Measurements from ENCODE around the gene LARP4B.

LARP4B gene

DNA sequence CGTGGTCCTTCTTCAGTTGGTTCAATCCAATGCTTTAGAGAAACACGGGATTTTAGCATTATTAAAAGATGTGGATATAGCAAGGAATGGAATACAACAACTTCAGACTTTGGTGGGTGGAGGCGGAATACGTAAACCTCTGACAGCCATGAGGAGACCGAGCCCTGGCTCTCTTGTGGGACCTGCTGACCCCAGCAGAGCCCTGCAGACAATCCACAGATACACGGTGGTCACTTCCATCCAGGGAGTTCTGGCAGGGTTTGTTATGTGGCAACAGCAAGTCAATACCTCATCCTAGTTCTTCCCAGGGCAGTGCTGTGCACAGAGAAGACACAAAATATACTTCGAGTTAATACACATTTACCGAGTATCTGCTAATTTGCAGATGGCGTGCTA lies 123.5 kb downstream of the LARP4B start:
- H3K4me3 ChIP-seq (ENCODE audit: low read length in 2 of 2) = no peak overlapping the region

DNA sequence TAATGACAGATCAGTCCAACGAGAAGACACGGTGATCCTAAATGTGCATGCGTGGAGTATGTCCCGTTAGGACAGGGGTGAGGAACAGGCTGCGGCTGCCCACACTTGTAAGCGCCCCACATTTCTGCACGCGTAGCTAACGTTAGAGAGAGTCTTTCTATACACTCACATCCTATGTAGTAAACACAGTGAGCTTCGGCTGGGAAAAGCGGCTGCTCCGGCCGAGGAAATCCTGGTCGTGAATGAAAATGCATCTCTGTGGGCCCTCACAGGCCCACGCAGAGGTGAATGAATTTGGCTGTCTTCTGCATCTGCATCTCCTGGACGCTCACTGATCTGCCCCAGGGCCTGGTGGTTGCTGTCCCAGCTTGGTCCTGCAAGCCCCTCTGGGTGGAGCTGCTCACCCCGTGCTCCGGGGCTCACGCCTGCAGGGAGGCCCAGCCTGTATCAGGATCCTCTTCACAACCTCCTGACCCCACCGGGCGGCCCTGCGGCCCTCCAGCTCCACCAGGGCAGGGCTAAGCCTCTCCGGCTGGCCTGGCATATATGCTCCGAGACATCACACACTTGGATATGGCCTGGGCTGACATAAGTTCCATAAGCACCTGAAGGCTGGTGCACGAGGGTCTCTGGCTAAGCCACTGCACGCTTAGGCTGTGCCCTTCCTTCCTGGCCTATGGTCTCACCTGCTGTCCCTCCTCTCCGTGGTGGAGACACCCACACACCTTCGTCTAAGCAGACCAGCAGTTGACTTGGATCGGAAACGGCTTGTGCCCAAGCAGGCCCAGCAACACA lies 124.1 kb downstream of the LARP4B start:
- Histone ChIP-seq H3K27ac (ENCODE audit: low read length) (no peak overlapping the region), H3K27me3 (ENCODE audit: control insufficient read depth in 1 of 2, insufficient read depth in 2 of 2, low read length in 2 of 2) (no peaks in the 10 kb centered on the region), H3K9me3 (ENCODE audit: control insufficient read depth in 2 of 2, low read length in 2 of 2) (no peaks in the 10 kb centered on the region), H3K4me3 (ENCODE audit: low read length in 2 of 2) (no peak overlapping the region), H3K4me1 (ENCODE audit: control insufficient read depth, insufficient read depth, low read length) (no peaks in the 10 kb centered on the region), H3K9ac (ENCODE audit: low read length in 2 of 2) (no peak overlapping the region), H3K36me3 (ENCODE audit: control insufficient read depth in 2 of 2, insufficient read depth in 2 of 2, low read length in 2 of 2) (peaks cover 25 to 34% of the 10 kb centered on the region in 2 donors)

More for the DNA sequence above, 123.5 kb downstream of the LARP4B start:
- H3K9me3 ChIP-seq (ENCODE audit: control insufficient read depth in 2 of 2, low read length in 2 of 2) = no peaks in the 10 kb centered on the region
- peaks cover 30 to 38% of the 10 kb centered on the region in 2 donors for H3K36me3 ChIP-seq (ENCODE audit: control insufficient read depth in 2 of 2, insufficient read depth in 2 of 2, low read length in 2 of 2)
- no peak overlapping the region for H3K9ac ChIP-seq (ENCODE audit: low read length in 2 of 2)
- H3K4me1 ChIP-seq (ENCODE audit: control insufficient read depth, insufficient read depth, low read length) = no peaks in the 10 kb centered on the region
- no peaks in the 10 kb centered on the region for H3K27me3 ChIP-seq (ENCODE audit: control insufficient read depth in 1 of 2, insufficient read depth in 2 of 2, low read length in 2 of 2)
- H3K27ac ChIP-seq (ENCODE audit: low read length) = no peak overlapping the region

DNA sequence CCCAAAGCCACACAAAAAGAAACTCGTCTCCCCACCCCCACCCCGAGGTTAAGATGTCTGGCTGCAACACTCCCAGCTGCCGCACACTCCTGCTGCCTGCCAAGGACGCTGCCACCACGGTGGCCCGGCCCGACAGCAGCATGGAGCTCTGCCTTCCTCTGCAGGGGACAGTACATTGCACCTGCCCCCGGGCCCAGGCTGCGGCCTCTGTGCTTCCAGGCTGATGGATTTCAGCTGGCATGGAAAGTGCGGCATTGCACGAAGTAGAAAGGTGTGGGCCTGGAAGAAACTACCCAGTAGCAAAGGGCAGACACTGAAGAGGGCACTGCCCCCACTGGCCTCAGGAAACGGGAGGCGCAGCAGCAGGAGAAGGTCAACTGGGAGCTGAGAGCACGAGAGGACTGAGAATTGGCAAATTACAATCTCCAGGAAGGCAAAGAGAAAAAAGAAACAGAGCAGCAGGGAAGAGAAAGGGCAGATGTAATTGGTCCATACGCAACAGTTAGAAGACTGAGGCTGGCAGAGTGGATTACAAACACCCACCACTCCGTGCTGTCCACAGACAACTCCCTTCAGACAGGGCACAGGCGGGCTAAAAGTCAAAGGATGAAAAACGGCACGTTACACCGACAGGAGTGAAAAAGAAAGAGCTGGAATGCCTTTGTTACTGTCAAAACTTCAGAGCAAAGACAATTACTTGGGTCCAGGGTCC lies 124.9 kb downstream of the LARP4B start:
- Histone ChIP-seq H3K9me3 (ENCODE audit: control insufficient read depth in 2 of 2, low read length in 2 of 2) (no peaks in the 10 kb centered on the region), H3K27ac (ENCODE audit: low read length) (no peak overlapping the region), H3K4me1 (ENCODE audit: control insufficient read depth, insufficient read depth, low read length) (no peaks in the 10 kb centered on the region), H3K9ac (ENCODE audit: low read length in 2 of 2) (no peak overlapping the region), H3K36me3 (ENCODE audit: control insufficient read depth in 2 of 2, insufficient read depth in 2 of 2, low read length in 2 of 2) (peaks cover 23 to 29% of the 10 kb centered on the region in 2 donors), H3K27me3 (ENCODE audit: control insufficient read depth in 1 of 2, insufficient read depth in 2 of 2, low read length in 2 of 2) (no peaks in the 10 kb centered on the region), H3K4me3 (ENCODE audit: low read length in 2 of 2) (no peak overlapping the region)

DNA sequence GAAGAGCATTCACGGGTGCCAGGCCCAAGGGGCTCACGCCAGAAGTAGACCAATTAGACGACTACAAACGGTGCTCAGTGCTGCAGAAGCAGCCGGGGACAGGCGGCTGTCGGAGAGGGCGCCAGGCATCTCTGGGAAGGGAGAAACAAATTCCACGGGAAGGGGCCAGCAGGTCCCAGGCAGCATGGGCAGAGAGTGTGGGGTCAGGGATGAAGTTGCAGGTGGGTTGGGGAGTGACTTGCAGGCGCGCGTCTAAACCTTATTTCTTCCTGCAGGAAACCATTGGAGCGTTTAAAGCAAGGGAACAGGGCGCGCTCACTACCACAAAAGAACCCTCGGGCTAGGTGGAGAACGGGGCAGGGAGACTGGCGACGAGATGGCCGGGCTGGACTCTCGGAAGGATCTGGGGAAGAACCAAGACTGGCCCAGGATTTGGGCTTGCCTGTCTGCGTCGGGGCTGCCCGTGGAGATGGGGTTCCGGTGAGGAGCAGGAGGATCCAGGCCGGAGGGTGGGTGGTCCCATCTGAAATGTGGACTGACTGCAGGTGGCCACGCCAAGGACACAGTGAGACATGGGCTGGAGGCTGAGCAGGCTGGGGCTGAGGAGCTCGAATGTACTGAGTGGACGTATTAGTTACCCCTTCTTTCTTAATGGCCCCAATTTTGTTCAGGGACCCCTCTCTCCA lies 125.7 kb downstream of the LARP4B start:
- Histone ChIP-seq H3K27ac (ENCODE audit: low read length) (no peak overlapping the region), H3K36me3 (ENCODE audit: control insufficient read depth in 2 of 2, insufficient read depth in 2 of 2, low read length in 2 of 2) (peaks cover 23 to 26% of the 10 kb centered on the region in 2 donors), H3K9ac (ENCODE audit: low read length in 2 of 2) (no peak overlapping the region), H3K4me1 (ENCODE audit: control insufficient read depth, insufficient read depth, low read length) (no peaks in the 10 kb centered on the region), H3K4me3 (ENCODE audit: low read length in 2 of 2) (no peak overlapping the region), H3K27me3 (ENCODE audit: control insufficient read depth in 1 of 2, insufficient read depth in 2 of 2, low read length in 2 of 2) (no peaks in the 10 kb centered on the region), H3K9me3 (ENCODE audit: control insufficient read depth in 2 of 2, low read length in 2 of 2) (no peaks in the 10 kb centered on the region)

DNA sequence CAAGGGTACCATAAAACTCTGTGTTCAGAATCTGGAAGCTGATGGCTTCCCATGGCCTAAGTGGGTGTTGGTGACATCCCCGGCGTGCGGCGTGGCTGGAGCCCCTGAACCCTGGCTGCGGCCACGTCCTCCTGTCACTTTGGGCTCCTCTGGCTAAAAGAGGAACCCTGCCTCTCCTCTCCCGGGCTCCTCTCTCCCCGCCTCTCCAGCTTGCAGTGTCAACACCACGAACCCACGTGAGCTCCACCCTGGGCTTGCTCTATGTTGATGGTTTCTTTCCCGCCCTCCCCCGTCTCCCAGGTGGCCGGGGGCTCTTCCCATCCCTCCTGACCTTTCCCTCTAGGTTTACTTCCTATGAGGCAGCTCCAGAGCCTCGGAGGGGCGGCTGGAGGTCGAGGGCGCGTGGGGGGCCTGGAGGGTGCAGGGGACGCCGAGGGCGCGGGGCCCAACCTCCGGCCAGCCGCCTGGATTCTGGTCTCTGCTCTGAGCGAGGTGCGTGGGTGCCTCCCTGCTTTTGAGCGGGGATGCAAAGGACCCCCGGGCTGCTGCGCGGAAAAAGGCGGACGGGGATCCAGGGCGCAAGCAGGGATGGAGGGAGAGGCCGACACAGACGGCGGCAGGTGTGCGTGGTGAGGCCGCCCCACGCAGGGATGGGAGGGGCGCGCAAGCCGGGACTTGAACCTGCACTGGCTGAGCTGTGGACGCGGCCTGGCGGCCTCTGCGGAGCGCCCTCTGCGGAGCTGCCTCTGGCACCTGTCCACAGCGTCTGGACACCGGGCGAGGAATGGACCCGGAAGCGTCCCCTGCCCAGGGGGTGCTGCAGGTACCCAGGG lies 126.5 kb downstream of the LARP4B start:
- no peaks in the 10 kb centered on the region for H3K9me3 ChIP-seq (ENCODE audit: control insufficient read depth in 2 of 2, low read length in 2 of 2)
- no peaks in the 10 kb centered on the region for H3K27me3 ChIP-seq (ENCODE audit: control insufficient read depth in 1 of 2, insufficient read depth in 2 of 2, low read length in 2 of 2)
- no peaks in the 10 kb centered on the region for H3K4me1 ChIP-seq (ENCODE audit: control insufficient read depth, insufficient read depth, low read length)
- peaks cover 22 to 24% of the 10 kb centered on the region in 2 donors for H3K36me3 ChIP-seq (ENCODE audit: control insufficient read depth in 2 of 2, insufficient read depth in 2 of 2, low read length in 2 of 2)
- no peak overlapping the region for H3K27ac ChIP-seq (ENCODE audit: low read length)
- no peak overlapping the region for H3K4me3 ChIP-seq (ENCODE audit: low read length in 2 of 2)
- H3K9ac ChIP-seq (ENCODE audit: low read length in 2 of 2) = no peak overlapping the region

DNA sequence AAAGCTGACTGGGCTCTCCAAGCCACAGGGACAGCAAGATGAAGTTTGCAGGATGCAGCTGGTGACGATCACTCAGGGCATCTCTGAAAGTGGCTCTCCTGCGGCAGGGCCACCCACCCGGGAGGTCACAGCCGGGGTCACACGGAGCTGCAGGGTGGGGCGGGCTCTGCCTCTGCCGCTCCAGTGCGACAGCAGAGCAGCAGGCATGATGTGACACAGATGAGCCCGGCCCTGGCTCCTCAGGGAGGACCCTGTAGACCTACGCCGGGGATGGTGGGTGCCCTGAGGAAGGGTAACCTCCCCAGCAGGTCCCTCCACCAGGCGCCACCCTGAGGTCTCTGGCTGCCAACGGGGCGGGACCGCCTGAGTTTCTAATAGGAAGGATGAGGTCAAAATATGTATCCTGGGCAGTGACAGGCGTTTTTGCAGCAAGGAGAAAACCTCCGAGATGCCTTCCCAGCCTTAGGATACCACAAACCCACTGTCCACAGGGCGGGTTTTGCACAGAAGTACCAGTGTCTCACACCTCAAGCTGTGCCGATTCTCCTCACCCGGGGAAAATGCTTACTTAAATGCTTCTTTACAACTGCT lies 127.2 kb downstream of the LARP4B start:
- Histone ChIP-seq H3K9me3 (ENCODE audit: control insufficient read depth in 2 of 2, low read length in 2 of 2) (no peaks in the 10 kb centered on the region), H3K36me3 (ENCODE audit: control insufficient read depth in 2 of 2, insufficient read depth in 2 of 2, low read length in 2 of 2) (peaks cover 17 to 21% of the 10 kb centered on the region in 2 donors), H3K27me3 (ENCODE audit: control insufficient read depth in 1 of 2, insufficient read depth in 2 of 2, low read length in 2 of 2) (no peaks in the 10 kb centered on the region), H3K27ac (ENCODE audit: low read length) (no peak overlapping the region), H3K4me3 (ENCODE audit: low read length in 2 of 2) (no peak overlapping the region), H3K9ac (ENCODE audit: low read length in 2 of 2) (no peak overlapping the region), H3K4me1 (ENCODE audit: control insufficient read depth, insufficient read depth, low read length) (no peaks in the 10 kb centered on the region)

DNA sequence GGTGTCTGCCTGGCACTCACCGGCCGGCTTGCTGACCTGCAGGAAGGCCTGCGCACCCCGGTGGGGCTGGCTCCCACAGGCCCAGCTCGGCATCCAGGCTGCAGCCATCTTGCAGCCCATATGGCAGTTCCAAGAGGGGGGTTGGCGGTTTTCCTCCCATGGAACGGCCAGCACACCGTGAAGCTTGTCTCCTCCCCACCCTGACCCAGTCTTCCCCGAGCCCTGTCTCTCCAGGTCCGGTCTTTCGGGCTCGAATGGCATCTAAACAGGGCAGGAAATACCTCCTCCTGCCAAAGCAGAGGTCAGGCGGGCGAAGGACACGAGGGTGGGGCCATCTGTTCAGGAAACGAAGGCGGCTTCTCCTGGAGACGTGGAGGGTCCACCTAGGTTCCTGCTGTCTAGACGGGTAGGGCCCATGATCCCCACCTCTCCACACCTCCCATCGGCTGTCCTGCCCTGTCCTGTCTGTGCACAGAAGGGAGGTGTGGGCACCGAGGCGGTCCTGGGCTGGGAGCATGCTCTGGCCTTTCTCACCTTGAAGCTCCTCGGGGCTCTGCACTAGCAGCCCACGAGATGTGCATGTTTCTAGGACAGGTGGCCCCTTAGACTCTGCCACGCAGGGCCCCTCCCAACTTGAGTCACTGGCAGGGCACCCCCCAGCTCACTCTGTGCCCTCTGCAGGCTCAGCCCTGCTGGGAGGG lies 128.3 kb downstream of the LARP4B start:
- Histone ChIP-seq H3K27ac (ENCODE audit: low read length) (no peak overlapping the region), H3K9me3 (ENCODE audit: control insufficient read depth in 2 of 2, low read length in 2 of 2) (no peaks in the 10 kb centered on the region), H3K36me3 (ENCODE audit: control insufficient read depth in 2 of 2, insufficient read depth in 2 of 2, low read length in 2 of 2) (peaks cover 7 to 15% of the 10 kb centered on the region in 2 donors)

DNA sequence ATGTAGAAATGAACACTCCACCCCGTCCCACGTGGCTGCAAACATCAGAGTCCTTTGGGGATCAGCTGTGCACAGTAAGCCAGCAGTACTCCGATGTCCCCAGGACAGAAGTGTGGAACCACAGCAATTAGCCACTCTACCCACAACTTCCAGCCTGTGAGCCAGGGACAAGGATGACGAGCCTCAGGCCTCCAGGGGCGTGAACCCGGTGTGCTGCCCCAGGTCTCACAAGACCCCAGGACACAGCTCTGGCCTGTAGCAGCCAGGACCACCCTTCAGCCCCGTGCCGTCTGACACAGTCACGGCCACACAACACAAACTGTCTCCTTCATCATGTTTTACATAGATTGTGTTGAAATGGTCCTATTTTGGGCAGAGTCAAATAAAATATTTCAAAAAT lies 129.0 kb downstream of the LARP4B start:
- no peaks in the 10 kb centered on the region for H3K9me3 ChIP-seq (ENCODE audit: control insufficient read depth in 2 of 2, low read length in 2 of 2)
- no peak overlapping the region for H3K4me3 ChIP-seq (ENCODE audit: low read length in 2 of 2)
- no peak overlapping the region for H3K27ac ChIP-seq (ENCODE audit: low read length)
- H3K36me3 ChIP-seq (ENCODE audit: control insufficient read depth in 2 of 2, insufficient read depth in 2 of 2, low read length in 2 of 2) = peaks cover under 1 to 8% of the 10 kb centered on the region in 2 donors
- no peaks in the 10 kb centered on the region for H3K4me1 ChIP-seq (ENCODE audit: control insufficient read depth, insufficient read depth, low read length)
- H3K9ac ChIP-seq (ENCODE audit: low read length in 2 of 2) = no peak overlapping the region
- H3K27me3 ChIP-seq (ENCODE audit: control insufficient read depth in 1 of 2, insufficient read depth in 2 of 2, low read length in 2 of 2) = no peaks in the 10 kb centered on the region

More for the DNA sequence above, 128.3 kb downstream of the LARP4B start:
- Histone ChIP-seq H3K9ac (ENCODE audit: low read length in 2 of 2) (no peak overlapping the region), H3K4me3 (ENCODE audit: low read length in 2 of 2) (no peak overlapping the region), H3K4me1 (ENCODE audit: control insufficient read depth, insufficient read depth, low read length) (no peaks in the 10 kb centered on the region), H3K27me3 (ENCODE audit: control insufficient read depth in 1 of 2, insufficient read depth in 2 of 2, low read length in 2 of 2) (no peaks in the 10 kb centered on the region)

DNA sequence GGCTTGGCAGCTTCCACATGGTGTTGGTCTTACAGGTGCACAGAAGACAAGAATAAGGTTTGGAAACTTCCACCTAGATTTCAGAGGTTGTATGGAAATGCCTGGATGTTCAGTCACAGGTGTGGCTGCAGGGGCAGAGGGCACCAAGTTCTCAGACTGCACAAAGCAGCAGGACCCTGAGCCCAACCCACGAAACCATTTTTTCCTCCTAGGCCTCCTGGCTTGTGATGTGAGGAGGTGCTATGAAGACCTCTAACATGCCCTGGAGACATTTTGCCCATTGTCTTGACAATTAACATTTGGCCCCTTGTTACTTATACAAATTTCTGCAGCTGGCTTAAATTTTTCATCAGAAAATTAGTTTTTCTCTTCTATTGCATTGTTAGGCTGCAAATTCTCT lies 134.3 kb downstream of the LARP4B start:
- no peak overlapping the region for H3K4me3 ChIP-seq (ENCODE audit: low read length in 2 of 2)
- H3K27ac ChIP-seq (ENCODE audit: low read length) = no peak overlapping the region
- no peak overlapping the region for H3K9ac ChIP-seq (ENCODE audit: low read length in 2 of 2)
- H3K9me3 ChIP-seq (ENCODE audit: control insufficient read depth in 2 of 2, low read length in 2 of 2) = no peaks in the 10 kb centered on the region
- no peaks in the 10 kb centered on the region for H3K27me3 ChIP-seq (ENCODE audit: control insufficient read depth in 1 of 2, insufficient read depth in 2 of 2, low read length in 2 of 2)
- no peaks in the 10 kb centered on the region for H3K4me1 ChIP-seq (ENCODE audit: control insufficient read depth, insufficient read depth, low read length)
- no peaks in the 10 kb centered on the region for H3K36me3 ChIP-seq (ENCODE audit: control insufficient read depth in 2 of 2, insufficient read depth in 2 of 2, low read length in 2 of 2)
